Choroid plexus epithelial cell (primary cell): Measurements from ENCODE around the gene NXN.
"Not testable (repeated sequence)": the region's sequence is repeated elsewhere in the genome, so short reads cannot be mapped to it uniquely, and the experiment has no call there.

ENCODE experiments used
- DNase-seq: peaks from one replicate; pipeline ENCODE4 v3.0.0-alpha.2; 2010; ENCODE audit warnings: low read depth
- H3K4me3 ChIP-seq: 2 replicates; pipeline ENCODE4 v1.5.1; 2011; ENCODE audit warnings: low read depth, mild to moderate bottlenecking, control low read depth, low read length, moderate library complexity
- CTCF ChIP-seq: conservative IDR thresholded peaks from 2 replicates; pipeline ENCODE4 v1.5.1; 2011; ENCODE audit warnings: low read depth, mild to moderate bottlenecking, control low read depth, inconsistent platforms, low read length, moderate library complexity

Gene NXN

GRCh38 chr17:916315-916714 is 63.3 kb downstream of the NXN start:
- no peak for DNase-seq
- peak; percentile 23 for TF ChIP-seq CTCF
- H3K4me3 ChIP-seq: no peak overlapping the region

GRCh38 chr17:915538-916201 is 63.9 kb downstream of the NXN start:
- DNase-seq: peak; percentile 42
- H3K4me3 ChIP-seq: no peak overlapping the region
- TF ChIP-seq CTCF: no peak

GRCh38 chr17:914561-914960 is 65.0 kb downstream of the NXN start:
- H3K4me3 ChIP-seq: no peak overlapping the region
- no peak for DNase-seq
- TF ChIP-seq CTCF: no peak

GRCh38 chr17:913207-913606 is 66.4 kb downstream of the NXN start:
- no peak overlapping the region for H3K4me3 ChIP-seq
- no peak for DNase-seq

GRCh38 chr17:909642-910323 is 69.8 kb downstream of the NXN start:
- no peak for TF ChIP-seq CTCF
- peak; percentile 73 for DNase-seq
- H3K4me3 ChIP-seq: no peak overlapping the region

More at GRCh38 chr17:913207-913606, 66.4 kb downstream of the NXN start:
- no peak for TF ChIP-seq CTCF

GRCh38 chr17:907725-908124 is 71.9 kb downstream of the NXN start:
- no peak for TF ChIP-seq CTCF
- H3K4me3 ChIP-seq: no peak overlapping the region
- no peak for DNase-seq

- H3K4me3 ChIP-seq, DNase-seq: not testable (repeated sequence)
These were observed 73.9 kb downstream of the NXN start for GRCh38 chr17:905708-906107.
